GM18505 (cell line): ENCODE data around the gene TRPM6.
"Not testable (repeated sequence)": the region's sequence is repeated elsewhere in the genome, so short reads cannot be mapped to it uniquely, and the experiment has no call there.

Source experiments
- ATAC-seq: cut with Tn5 transposase; IDR thresholded peaks from one replicate; pipeline ENCODE4 v1.9.1; 2021; ENCODE audit not compliant: unreplicated experiment
- POLR2A ChIP-seq: IDR thresholded peaks from 4 replicates; pipeline ENCODE4 v1.6.1; 2011; ENCODE audit warnings: borderline replicate concordance; ENCODE audit not compliant: insufficient read depth, insufficient read length; ENCODE audit errors: extremely low read depth

Gene TRPM6

GRCh38 chr9:74872619-74873233 lies 15.0 kb downstream of the TRPM6 start:
- no peak for TF ChIP-seq POLR2A
- no peak for ATAC-seq

- no peak for TF ChIP-seq POLR2A
- no peak for ATAC-seq
These were observed 20.2 kb downstream of the TRPM6 start for GRCh38 chr9:74867483-74867882.

GRCh38 chr9:74865177-74865576 lies 22.5 kb downstream of the TRPM6 start:
- no peak for TF ChIP-seq POLR2A
- no peak for ATAC-seq

- TF ChIP-seq POLR2A = no peak
- no peak for ATAC-seq
These were observed 25.8 kb downstream of the TRPM6 start for GRCh38 chr9:74861773-74862474.

GRCh38 chr9:74861071-74861470 lies 26.6 kb downstream of the TRPM6 start:
- no peak for ATAC-seq
- no peak for TF ChIP-seq POLR2A

- ATAC-seq = not testable (repeated sequence)
These were observed 27.5 kb downstream of the TRPM6 start for GRCh38 chr9:74860247-74860646.

GRCh38 chr9:74859786-74860185 lies 27.9 kb downstream of the TRPM6 start:
- no peak for ATAC-seq
- no peak for TF ChIP-seq POLR2A

GRCh38 chr9:74858751-74859414 lies 28.8 kb downstream of the TRPM6 start:
- TF ChIP-seq POLR2A = no peak
- ATAC-seq = no peak

GRCh38 chr9:74856989-74857388 lies 30.7 kb downstream of the TRPM6 start:
- no peak for ATAC-seq
- no peak for TF ChIP-seq POLR2A

GRCh38 chr9:74855072-74855471 lies 32.6 kb downstream of the TRPM6 start:
- no peak for TF ChIP-seq POLR2A
- no peak for ATAC-seq

- ATAC-seq = not testable (repeated sequence)
These were observed 34.7 kb downstream of the TRPM6 start for GRCh38 chr9:74853024-74853423.

- no peak for ATAC-seq
- TF ChIP-seq POLR2A = no peak
These were observed 39.6 kb downstream of the TRPM6 start for GRCh38 chr9:74848153-74848525.

GRCh38 chr9:74847478-74848152 lies 40.1 kb downstream of the TRPM6 start:
- no peak for TF ChIP-seq POLR2A
- no peak for ATAC-seq

- no peak for ATAC-seq
- no peak for TF ChIP-seq POLR2A
These were observed 41.0 kb downstream of the TRPM6 start for GRCh38 chr9:74846766-74847165.
